Cardiac muscle cell (in vitro differentiated cells and primary cell): ENCODE results near the gene RPS6KA5. TPM values are rescaled to one million over a fixed set of nuclear protein-coding genes. Genes with fewer than 3 reads are reported as not detected.

ENCODE experiments used
- DNase-seq, 2 donors: peaks; one replicate each; pipeline versions ENCODE4 v3.0.0 to v3.0.0-alpha.2; 2010 to 2017; ENCODE audit warnings: low read depth in 1 of 2, low spot score in 1 of 2
- H3K27ac ChIP-seq: fragments of 200-600 bp; sonication (generic); 2 replicates; pipeline ENCODE4 v1.5.1; 2016
- H3K27me3 ChIP-seq: fragments of 200-600 bp; sonication (generic); 2 replicates; pipeline ENCODE4 v1.6.0; 2016; ENCODE audit warnings: control low read depth
- H3K36me3 ChIP-seq: fragments of 200-600 bp; sonication (generic); 2 replicates; pipeline ENCODE4 v1.5.1; 2016; ENCODE audit warnings: control low read depth
- H3K4me1 ChIP-seq: fragments of 200-600 bp; sonication (generic); 2 replicates; pipeline ENCODE4 v1.8.1; 2017; ENCODE audit warnings: low read depth, mild to moderate bottlenecking, mixed run types
- H3K4me3 ChIP-seq: fragments of 200-600 bp; sonication (generic); 2 replicates; pipeline ENCODE4 v1.5.1; 2016; ENCODE audit warnings: mild to moderate bottlenecking
- H3K9me3 ChIP-seq: fragments of 200-600 bp; sonication (generic); 2 replicates; pipeline ENCODE4 v1.5.1; 2017; ENCODE audit warnings: low read depth, mild to moderate bottlenecking, control low read depth
- CTCF ChIP-seq: IDR thresholded peaks from 2 replicates; pipeline ENCODE4 v1.5.1; 2012; ENCODE audit warnings: low read depth, mild to moderate bottlenecking, low read length
- polyA plus RNA-seq: library from polyadenylated mRNA; unstranded; fragments of >200 nt; fragmentation: Nextera tagmentation; extraction: Ambion mirVana; gene quantifications from 2 replicates; pipeline ENCODE4 v1.2.1, GENCODE V29; 2016
- total RNA-seq: library from RNA; depleted of rRNA; stranded (reverse); fragments of >200 nt; gene quantifications from 2 replicates; pipeline ENCODE4 v1.2.3, GENCODE V29; 2016

The RPS6KA5 gene
- total and polyA plus RNA-seq, 2 experiments from 2014 or later: 3.3 to 10.9 TPM

DNA sequence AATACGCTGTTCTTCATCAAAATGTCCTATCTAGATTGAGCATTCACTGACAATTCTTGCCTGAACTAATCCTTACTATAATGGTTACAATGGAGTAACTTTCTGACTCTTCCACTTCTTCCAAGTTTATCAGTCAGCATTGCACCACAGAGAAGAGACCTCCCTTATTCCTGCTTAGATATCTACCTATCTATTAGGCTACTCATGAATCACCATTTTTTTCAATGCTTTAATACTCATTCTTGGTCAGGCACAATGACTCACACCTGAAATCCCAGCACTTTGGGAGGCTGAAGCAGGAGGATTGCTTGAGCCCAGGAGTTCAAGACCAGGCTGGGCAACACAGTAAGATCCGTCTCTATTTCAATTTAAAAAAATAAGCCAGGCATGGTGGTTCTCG, 39.3 kb downstream of the RPS6KA5 start:
- Histone ChIP-seq H3K36me3 (no peaks in the 10 kb centered on the region), H3K4me1 (peaks cover 8% of the 10 kb centered on the region), H3K9me3 (no peaks in the 10 kb centered on the region), H3K27ac (no peak overlapping the region), H3K27me3 (no peaks in the 10 kb centered on the region), H3K4me3 (no peak overlapping the region)
- TF ChIP-seq CTCF: no peak
- DNase-seq: no peak

GRCh38 chr14:91019673-91020072, 40.8 kb downstream of the RPS6KA5 start:
- DNase-seq: no peak
- H3K4me3 ChIP-seq: no peak overlapping the region
- H3K4me1 ChIP-seq: peaks cover 8% of the 10 kb centered on the region
- no peaks in the 10 kb centered on the region for H3K9me3 ChIP-seq
- H3K27ac ChIP-seq: no peak overlapping the region
- TF ChIP-seq CTCF: no peak
- no peaks in the 10 kb centered on the region for H3K27me3 ChIP-seq
- no peaks in the 10 kb centered on the region for H3K36me3 ChIP-seq

GRCh38 chr14:91018481-91018880, 42.0 kb downstream of the RPS6KA5 start:
- H3K9me3 ChIP-seq: no peaks in the 10 kb centered on the region
- TF ChIP-seq CTCF: no peak
- H3K36me3 ChIP-seq: no peaks in the 10 kb centered on the region

DNA sequence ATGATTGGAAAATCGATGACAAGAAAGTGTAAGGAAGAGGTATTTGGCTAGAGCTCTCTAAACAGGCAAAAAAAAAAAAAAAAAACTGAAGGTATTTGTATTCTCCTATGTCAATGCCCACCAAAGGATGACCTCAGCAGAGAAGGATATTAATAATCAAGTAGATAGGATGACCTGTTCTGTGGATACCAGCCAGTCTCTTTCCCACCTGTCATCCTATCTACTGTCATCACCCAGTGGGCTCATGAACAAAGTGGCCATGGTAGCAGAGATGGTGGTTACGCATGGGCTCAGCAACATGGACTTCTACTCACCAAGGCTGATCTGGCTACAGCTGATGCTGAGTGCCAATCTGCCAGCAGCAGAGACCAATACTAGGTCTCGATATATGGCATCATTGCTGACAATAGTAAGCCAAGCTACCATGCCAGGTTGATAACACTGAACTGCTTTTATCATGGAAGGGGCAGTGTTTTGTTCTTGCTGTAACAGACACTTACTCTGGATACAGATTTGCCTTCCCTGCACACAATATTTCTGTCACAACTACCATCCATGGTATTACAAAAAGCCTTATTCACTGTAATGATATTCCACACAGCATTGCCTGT, 43.5 kb downstream of the RPS6KA5 start:
- Histone ChIP-seq H3K9me3 (no peaks in the 10 kb centered on the region), H3K4me1 (no peaks in the 10 kb centered on the region), H3K36me3 (no peaks in the 10 kb centered on the region), H3K4me3 (no peak overlapping the region), H3K27me3 (no peaks in the 10 kb centered on the region), H3K27ac (no peak overlapping the region)
- TF ChIP-seq CTCF: no peak
- DNase-seq: no peak

More at GRCh38 chr14:91018481-91018880, 42.0 kb downstream of the RPS6KA5 start:
- Histone ChIP-seq H3K27me3 (no peaks in the 10 kb centered on the region), H3K4me1 (no peaks in the 10 kb centered on the region), H3K27ac (no peak overlapping the region), H3K4me3 (no peak overlapping the region)
- DNase-seq: no peak

DNA sequence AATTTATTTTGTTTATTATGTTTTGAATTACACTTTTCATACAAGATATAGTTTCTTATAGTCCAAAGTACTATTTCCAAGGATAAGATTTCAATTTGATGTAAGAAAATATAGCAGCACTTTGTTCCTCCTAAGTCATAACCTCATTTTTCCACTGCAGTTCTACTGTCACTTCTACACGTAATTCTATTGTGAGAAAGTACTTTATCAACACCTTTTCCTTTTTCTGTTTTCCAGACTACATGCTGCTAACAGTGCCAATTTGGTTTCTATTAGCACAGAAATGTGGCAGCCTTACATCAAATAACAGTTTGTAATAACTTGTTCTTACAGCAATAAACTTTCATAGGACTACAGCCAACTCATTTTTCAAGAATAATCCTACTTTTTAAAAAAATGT, 45.0 kb downstream of the RPS6KA5 start:
- H3K27ac ChIP-seq: no peak overlapping the region
- H3K27me3 ChIP-seq: no peaks in the 10 kb centered on the region
- TF ChIP-seq CTCF: no peak
- no peak overlapping the region for H3K4me3 ChIP-seq
- no peaks in the 10 kb centered on the region for H3K36me3 ChIP-seq
- no peaks in the 10 kb centered on the region for H3K4me1 ChIP-seq
- H3K9me3 ChIP-seq: no peaks in the 10 kb centered on the region
- DNase-seq: no peak
